ENCODE results near the gene MTF2.

The MTF2 gene

GRCh38 chr1:93081716-93082115 lies 2.6 kb downstream of the MTF2 start:
- Histone ChIP-seq H3K14ac (ENCODE audit: low read length) (no peak overlapping the region), H2BK120ac (ENCODE audit: low read depth, low read length) (no peak overlapping the region), H4K91ac (ENCODE audit: low read depth, low read length, poor library complexity) (no peak overlapping the region), H3K4ac (ENCODE audit: low read length) (no peak overlapping the region), H3K36me3 (replicated peaks in 1 of 2; ENCODE audit: control insufficient read depth in 2 of 2, insufficient read depth in 2 of 2, low read length in 2 of 2) (peaks cover 14 to 59% of the 10 kb centered on the region in 2 donors), H3K27ac (replicated peaks; ENCODE audit: low read length) (no peak overlapping the region), H2BK15ac (ENCODE audit: low read length) (no peak overlapping the region), H2AFZ (ENCODE audit: low read length) (no peak overlapping the region), H3K79me1 (ENCODE audit: low read depth, low read length) (peaks cover 3% of the 10 kb centered on the region), H2BK12ac (ENCODE audit: low read length) (no peak overlapping the region), H2BK5ac (ENCODE audit: low read length) (no peak overlapping the region), H3K23ac (ENCODE audit: low read depth, low read length, poor library complexity) (no peak overlapping the region), H3K4me2 (ENCODE audit: insufficient read depth, low read length, poor library complexity, severe bottlenecking) (no peak overlapping the region), H3K27me3 (ENCODE audit: control insufficient read depth in 3 of 3, insufficient read depth in 3 of 3, low read depth in 1 of 3, low read length in 3 of 3) (no peaks in the 10 kb centered on the region), H3K4me3 (ENCODE audit: low read length in 2 of 2) (peak overlapping the region in 1 of 2 donors; percentile 79), H3K4me1 (ENCODE audit: control insufficient read depth in 2 of 2, insufficient read depth in 1 of 2, low read depth in 1 of 2, low read length in 2 of 2) (peaks cover 0 to 3% of the 10 kb centered on the region in 2 donors), H3K9ac (ENCODE audit: low read depth, low read length, poor library complexity) (no peak overlapping the region), H2AK5ac (ENCODE audit: low read depth, low read length) (no peak overlapping the region), H4K8ac (ENCODE audit: low read depth, low read length) (no peak overlapping the region), H3K18ac (ENCODE audit: low read length) (no peak overlapping the region), H3K9me3 (replicated peaks in 1 of 2; ENCODE audit: control insufficient read depth in 2 of 2, insufficient read depth in 1 of 2, low read depth in 1 of 2, low read length in 2 of 2) (peaks cover 7 to 36% of the 10 kb centered on the region in 2 donors)
- DNase-seq (ENCODE audit: low spot score), result no peak

GRCh38 chr1:93082313-93082712 lies 3.2 kb downstream of the MTF2 start:
- Histone ChIP-seq H3K79me1 (ENCODE audit: low read depth, low read length) (peaks cover 3% of the 10 kb centered on the region), H2BK15ac (ENCODE audit: low read length) (no peak overlapping the region), H3K9ac (ENCODE audit: low read depth, low read length, poor library complexity) (no peak overlapping the region), H4K91ac (ENCODE audit: low read depth, low read length, poor library complexity) (no peak overlapping the region), H3K4me1 (ENCODE audit: control insufficient read depth in 2 of 2, insufficient read depth in 1 of 2, low read depth in 1 of 2, low read length in 2 of 2) (peaks cover 0 to 3% of the 10 kb centered on the region in 2 donors), H2AK5ac (ENCODE audit: low read depth, low read length) (no peak overlapping the region), H2BK12ac (ENCODE audit: low read length) (no peak overlapping the region), H3K27ac (replicated peaks; ENCODE audit: low read length) (no peak overlapping the region), H3K4me3 (ENCODE audit: low read length in 2 of 2) (no peak overlapping the region), H2BK5ac (ENCODE audit: low read length) (no peak overlapping the region), H3K14ac (ENCODE audit: low read length) (no peak overlapping the region), H3K36me3 (replicated peaks in 1 of 2; ENCODE audit: control insufficient read depth in 2 of 2, insufficient read depth in 2 of 2, low read length in 2 of 2) (peaks cover 14 to 63% of the 10 kb centered on the region in 2 donors), H2BK120ac (ENCODE audit: low read depth, low read length) (no peak overlapping the region), H3K27me3 (ENCODE audit: control insufficient read depth in 3 of 3, insufficient read depth in 3 of 3, low read depth in 1 of 3, low read length in 3 of 3) (no peaks in the 10 kb centered on the region), H2AFZ (ENCODE audit: low read length) (no peak overlapping the region), H4K8ac (ENCODE audit: low read depth, low read length) (no peak overlapping the region), H3K9me3 (replicated peaks in 1 of 2; ENCODE audit: control insufficient read depth in 2 of 2, insufficient read depth in 1 of 2, low read depth in 1 of 2, low read length in 2 of 2) (peaks cover 7 to 39% of the 10 kb centered on the region in 2 donors), H3K4me2 (ENCODE audit: insufficient read depth, low read length, poor library complexity, severe bottlenecking) (no peak overlapping the region), H3K18ac (ENCODE audit: low read length) (no peak overlapping the region), H3K23ac (ENCODE audit: low read depth, low read length, poor library complexity) (no peak overlapping the region), H3K4ac (ENCODE audit: low read length) (no peak overlapping the region)
- WGBS, 2 donors (ENCODE audit: extremely low coverage in 2 of 2, insufficient read length in 2 of 2, insufficient replicate concordance in 1 of 2), result no CpG with 5 or more reads among the region's 3 CpGs
- DNase-seq (ENCODE audit: low spot score), result no peak

- no peak for DNase-seq (ENCODE audit: low spot score)
- Histone ChIP-seq H3K18ac (ENCODE audit: low read length) (no peak overlapping the region), H3K27me3 (ENCODE audit: control insufficient read depth in 3 of 3, insufficient read depth in 3 of 3, low read depth in 1 of 3, low read length in 3 of 3) (no peaks in the 10 kb centered on the region), H3K4me2 (ENCODE audit: insufficient read depth, low read length, poor library complexity, severe bottlenecking) (no peak overlapping the region), H2AK5ac (ENCODE audit: low read depth, low read length) (no peak overlapping the region), H3K4me1 (ENCODE audit: control insufficient read depth in 2 of 2, insufficient read depth in 1 of 2, low read depth in 1 of 2, low read length in 2 of 2) (peaks cover 0 to 3% of the 10 kb centered on the region in 2 donors), H3K4me3 (ENCODE audit: low read length in 2 of 2) (no peak overlapping the region), H2AFZ (ENCODE audit: low read length) (no peak overlapping the region), H4K8ac (ENCODE audit: low read depth, low read length) (no peak overlapping the region), H2BK120ac (ENCODE audit: low read depth, low read length) (no peak overlapping the region), H3K4ac (ENCODE audit: low read length) (no peak overlapping the region), H3K23ac (ENCODE audit: low read depth, low read length, poor library complexity) (no peak overlapping the region), H2BK15ac (ENCODE audit: low read length) (no peak overlapping the region), H3K9ac (ENCODE audit: low read depth, low read length, poor library complexity) (no peak overlapping the region), H3K27ac (replicated peaks; ENCODE audit: low read length) (no peak overlapping the region), H3K9me3 (replicated peaks in 1 of 2; ENCODE audit: control insufficient read depth in 2 of 2, insufficient read depth in 1 of 2, low read depth in 1 of 2, low read length in 2 of 2) (peaks cover 7 to 45% of the 10 kb centered on the region in 2 donors), H3K36me3 (replicated peaks in 1 of 2; ENCODE audit: control insufficient read depth in 2 of 2, insufficient read depth in 2 of 2, low read length in 2 of 2) (peaks cover 16 to 79% of the 10 kb centered on the region in 2 donors), H3K79me1 (ENCODE audit: low read depth, low read length) (peaks cover 3% of the 10 kb centered on the region), H2BK5ac (ENCODE audit: low read length) (no peak overlapping the region), H2BK12ac (ENCODE audit: low read length) (no peak overlapping the region), H3K14ac (ENCODE audit: low read length) (no peak overlapping the region), H4K91ac (ENCODE audit: low read depth, low read length, poor library complexity) (no peak overlapping the region)
- no CpG with 5 or more reads among the region's 2 CpGs for WGBS, 2 donors (ENCODE audit: extremely low coverage in 2 of 2, insufficient read length in 2 of 2, insufficient replicate concordance in 1 of 2)
Measured at GRCh38 chr1:93083979-93084378, 4.9 kb downstream of the MTF2 start.

GRCh38 chr1:93087532-93087931 lies 8.4 kb downstream of the MTF2 start:
- Histone ChIP-seq H2BK5ac (ENCODE audit: low read length) (no peak overlapping the region), H3K9me3 (replicated peaks in 1 of 2; ENCODE audit: control insufficient read depth in 2 of 2, insufficient read depth in 1 of 2, low read depth in 1 of 2, low read length in 2 of 2) (peaks cover 7 to 62% of the 10 kb centered on the region in 2 donors), H3K14ac (ENCODE audit: low read length) (no peak overlapping the region), H4K8ac (ENCODE audit: low read depth, low read length) (no peak overlapping the region), H3K27ac (replicated peaks; ENCODE audit: low read length) (no peak overlapping the region), H3K36me3 (replicated peaks in 1 of 2; ENCODE audit: control insufficient read depth in 2 of 2, insufficient read depth in 2 of 2, low read length in 2 of 2) (peaks cover 16 to 87% of the 10 kb centered on the region in 2 donors), H3K9ac (ENCODE audit: low read depth, low read length, poor library complexity) (no peak overlapping the region), H3K4me1 (ENCODE audit: control insufficient read depth in 2 of 2, insufficient read depth in 1 of 2, low read depth in 1 of 2, low read length in 2 of 2) (no peaks in the 10 kb centered on the region), H3K18ac (ENCODE audit: low read length) (no peak overlapping the region), H2BK12ac (ENCODE audit: low read length) (no peak overlapping the region), H3K23ac (ENCODE audit: low read depth, low read length, poor library complexity) (no peak overlapping the region), H3K79me1 (ENCODE audit: low read depth, low read length) (peaks cover 3% of the 10 kb centered on the region), H2BK120ac (ENCODE audit: low read depth, low read length) (no peak overlapping the region), H2AFZ (ENCODE audit: low read length) (no peak overlapping the region), H2AK5ac (ENCODE audit: low read depth, low read length) (no peak overlapping the region), H3K4me2 (ENCODE audit: insufficient read depth, low read length, poor library complexity, severe bottlenecking) (no peak overlapping the region), H3K4me3 (ENCODE audit: low read length in 2 of 2) (no peak overlapping the region), H3K27me3 (ENCODE audit: control insufficient read depth in 3 of 3, insufficient read depth in 3 of 3, low read depth in 1 of 3, low read length in 3 of 3) (no peaks in the 10 kb centered on the region), H2BK15ac (ENCODE audit: low read length) (no peak overlapping the region), H3K4ac (ENCODE audit: low read length) (no peak overlapping the region), H4K91ac (ENCODE audit: low read depth, low read length, poor library complexity) (no peak overlapping the region)
- no CpG with 5 or more reads among the region's 2 CpGs for WGBS, 2 donors (ENCODE audit: extremely low coverage in 2 of 2, insufficient read length in 2 of 2, insufficient replicate concordance in 1 of 2)
- DNase-seq (ENCODE audit: low spot score), result no peak
